Vagina (tissue), 2 donors: ENCODE measurements around the gene ATRN.

ENCODE experiments used
- CTCF ChIP-seq, 3 experiments: fragments of 450-650 bp in 2 of 3; fragments of 200-600 bp in 1 of 3; sonication (generic) in 1 of 3; IDR thresholded peaks; one replicate each; pipeline ENCODE4 v1.5.1; 2017 to 2019; ENCODE audit warnings: antibody characterized with exemption in 3 of 3, mild to moderate bottlenecking in 2 of 3, moderate library complexity in 2 of 3
- POLR2A ChIP-seq, 2 donors: fragments of 450-650 bp; IDR thresholded peaks; one replicate each; pipeline ENCODE4 v1.6.1; 2017; ENCODE audit warnings: antibody characterized with exemption in 2 of 2, mild to moderate bottlenecking in 2 of 2, moderate library complexity in 2 of 2
- POLR2AphosphoS5 ChIP-seq, 2 donors: sonication (generic); formaldehyde crosslinking; IDR thresholded peaks; one replicate each; pipeline ENCODE4 v1.9.0; 2017; ENCODE audit warnings: antibody characterized with exemption in 2 of 2, mild to moderate bottlenecking in 2 of 2, low read depth in 1 of 2; ENCODE audit not compliant: insufficient read depth in 1 of 2

GRCh38 chr20:3545401-3545925, 74.6 kb downstream of the ATRN start:
- TF ChIP-seq CTCF (IDR thresholded peaks at IDR 0.05) (no peak), POLR2AphosphoS5 (IDR thresholded peaks at IDR 0.05; ENCODE audit: insufficient read depth in 1 of 2, low read depth in 1 of 2) (no peak), POLR2A (IDR thresholded peaks at IDR 0.05) (no peak)
